ENCODE measurements around the gene MYH11. TPM values are rescaled to one million over a fixed set of nuclear protein-coding genes. Genes with fewer than 3 reads are reported as not detected.
"Not testable (repeated sequence)": the region's sequence is repeated elsewhere in the genome, so short reads cannot be mapped to it uniquely, and the experiment has no call there.

The MYH11 gene
- total RNA-seq, 2 experiments from 2014 or later = not detected

DNA sequence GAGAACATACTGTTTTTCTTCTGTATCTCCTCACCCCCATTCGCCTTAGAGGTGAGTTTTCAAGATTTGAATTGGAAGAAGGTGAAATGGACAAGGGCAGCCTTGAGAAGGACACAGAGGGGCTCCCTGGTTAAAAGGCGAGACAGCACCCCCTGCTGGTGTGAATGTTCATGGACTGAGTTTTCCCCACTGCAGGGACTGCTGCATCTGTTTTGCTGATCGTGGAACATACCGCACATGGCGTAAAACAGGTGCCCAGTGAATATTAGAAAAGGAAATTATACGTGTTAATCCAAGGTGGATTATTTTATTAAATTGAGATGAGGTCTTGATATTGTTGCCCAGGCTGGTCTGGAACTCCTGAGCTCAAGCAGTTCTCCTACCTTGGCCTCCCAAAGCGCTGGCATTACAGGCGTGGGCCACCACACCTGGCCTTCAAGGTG is 152.3 kb downstream of the MYH11 start:
- ChIA-PET CTCF (interaction anchor here (0.6 to 1.4 kb wide), 2 partner anchors 13 to 269 kb away, joined by 4 read pairs; no protein-coding TSS in a partner anchor), POLR2A (no interaction called here)

DNA sequence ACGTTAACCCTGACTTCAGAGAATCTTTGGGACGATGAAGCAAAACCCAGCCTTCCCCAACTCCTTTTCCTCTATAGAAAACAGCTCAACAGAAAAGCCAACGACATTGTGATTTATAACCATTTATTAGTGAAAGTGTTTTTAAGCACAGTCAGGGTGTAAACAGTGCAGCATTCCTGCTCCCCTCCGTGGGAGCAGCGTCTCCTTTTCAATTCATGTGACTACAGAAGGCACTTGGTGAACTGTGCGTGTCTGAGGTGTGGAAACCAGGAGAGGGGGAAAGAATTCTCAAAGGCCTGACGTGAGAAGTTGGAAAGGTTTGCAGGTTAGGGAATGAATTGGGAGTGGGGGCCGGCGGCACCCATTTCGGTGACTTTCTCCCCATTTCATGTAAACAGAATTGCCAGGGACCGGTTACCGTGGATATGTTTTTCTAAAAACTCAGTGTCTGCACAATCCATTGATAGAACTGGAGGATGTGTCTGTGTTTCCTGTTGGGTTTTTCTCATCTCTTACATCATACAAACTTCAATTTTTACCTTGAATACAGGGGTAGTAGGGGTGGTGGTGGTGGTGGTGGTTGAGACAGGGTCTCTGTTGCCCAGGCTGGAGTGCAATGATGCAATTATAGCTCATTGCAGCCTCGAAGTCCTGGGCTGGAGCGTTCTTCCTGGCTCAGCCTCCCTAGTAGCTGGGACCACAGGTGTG is 153.6 kb downstream of the MYH11 start:
- ChIA-PET CTCF (interaction anchor here (0.6 kb wide), 1 partner anchor 117 kb away, joined by 4 read pairs; no protein-coding TSS in a partner anchor), POLR2A (no interaction called here)

DNA sequence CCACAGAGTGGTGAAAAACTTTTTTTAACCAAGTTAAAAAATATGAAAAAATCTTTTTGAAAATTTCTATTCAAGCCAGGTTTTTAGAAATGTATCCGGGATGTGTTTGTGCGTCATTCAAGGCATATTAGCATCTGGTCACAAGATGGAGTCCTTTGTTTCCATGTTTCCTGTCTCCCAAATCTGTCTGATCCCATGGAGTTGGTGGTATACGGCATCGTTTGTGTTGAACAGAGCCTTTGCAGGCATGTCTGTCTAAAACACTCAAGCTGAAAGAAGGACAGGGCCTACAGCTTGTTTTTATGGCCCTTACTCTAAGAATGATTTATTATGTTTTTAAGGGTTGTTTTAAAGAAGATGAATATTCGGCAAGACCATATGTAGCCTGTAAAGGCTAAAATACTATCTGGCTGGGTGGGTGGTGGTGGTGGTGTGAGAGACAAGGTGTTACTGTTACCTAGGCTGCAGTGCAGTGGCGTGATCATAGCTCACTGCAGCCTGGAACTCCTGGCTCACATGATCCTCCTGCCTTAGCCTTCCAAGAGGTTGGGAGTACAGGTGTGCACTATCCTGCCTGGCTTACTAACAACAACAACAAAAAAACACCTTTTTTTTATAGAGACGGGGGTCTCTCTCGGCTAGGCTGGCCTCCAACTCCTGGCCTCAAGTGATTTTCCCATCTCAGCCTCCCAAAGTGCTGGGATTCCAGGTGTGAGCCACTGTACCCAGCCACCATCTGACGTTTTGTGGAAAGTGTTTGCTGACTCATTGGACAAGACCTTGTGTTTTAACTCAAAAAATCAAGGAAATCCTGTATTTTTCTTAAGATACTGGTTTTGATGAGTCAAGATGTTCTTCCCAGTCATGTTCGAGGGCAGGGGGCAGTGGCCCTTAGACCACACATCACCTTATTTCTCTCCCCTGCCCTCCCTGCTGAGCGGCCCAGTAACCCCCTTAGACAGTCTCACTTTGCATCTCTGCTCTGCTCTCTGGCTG is 154.6 kb downstream of the MYH11 start:
- CTCF ChIA-PET = interaction anchor here (0.6 kb wide), 1 partner anchor 118 kb away, joined by 4 read pairs; no protein-coding TSS in a partner anchor
- POLR2A ChIA-PET = no interaction called here

DNA sequence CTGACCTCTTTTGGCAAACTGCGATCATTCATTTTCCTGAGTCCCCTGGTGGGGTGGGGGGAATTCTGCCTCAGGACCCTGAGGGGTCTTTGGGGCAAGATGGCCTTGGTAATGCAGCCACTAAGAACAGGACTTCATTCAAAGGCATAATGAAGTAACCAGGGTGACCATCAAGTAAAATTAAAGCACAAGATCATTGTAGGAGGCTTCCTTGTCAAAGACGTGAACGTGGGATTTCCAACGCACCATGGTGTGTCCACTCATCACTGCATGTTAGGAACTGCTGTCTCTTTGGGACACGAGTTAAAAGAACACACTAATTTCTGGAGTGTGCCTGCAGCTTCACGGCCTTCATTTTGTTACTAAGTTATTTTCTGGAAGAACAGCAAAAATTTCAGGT is 155.5 kb downstream of the MYH11 start:
- POLR2A ChIA-PET = no interaction called here
- CTCF ChIA-PET = no interaction called here

DNA sequence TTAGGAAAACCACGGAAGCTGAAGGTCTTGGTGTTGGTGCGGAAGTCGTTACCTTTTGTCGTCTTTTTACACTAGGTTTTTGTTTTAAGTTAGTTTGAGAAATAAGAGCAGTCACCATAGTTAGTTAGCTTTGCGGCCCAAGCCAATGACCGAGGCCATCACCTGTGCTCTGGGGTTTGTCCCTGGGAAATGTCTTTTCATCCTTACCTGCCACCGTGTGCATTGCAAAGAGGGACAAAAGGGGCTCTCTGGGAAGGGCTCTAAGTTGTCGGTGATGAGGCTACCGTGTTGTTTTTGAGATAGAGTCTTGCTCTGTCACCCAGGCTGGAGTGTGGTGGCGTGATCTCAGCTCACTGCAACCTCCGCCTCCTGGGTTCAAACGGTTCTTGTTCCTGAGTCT is 157.0 kb downstream of the MYH11 start:
- ChIA-PET POLR2A (no interaction called here), CTCF (no interaction called here)

DNA sequence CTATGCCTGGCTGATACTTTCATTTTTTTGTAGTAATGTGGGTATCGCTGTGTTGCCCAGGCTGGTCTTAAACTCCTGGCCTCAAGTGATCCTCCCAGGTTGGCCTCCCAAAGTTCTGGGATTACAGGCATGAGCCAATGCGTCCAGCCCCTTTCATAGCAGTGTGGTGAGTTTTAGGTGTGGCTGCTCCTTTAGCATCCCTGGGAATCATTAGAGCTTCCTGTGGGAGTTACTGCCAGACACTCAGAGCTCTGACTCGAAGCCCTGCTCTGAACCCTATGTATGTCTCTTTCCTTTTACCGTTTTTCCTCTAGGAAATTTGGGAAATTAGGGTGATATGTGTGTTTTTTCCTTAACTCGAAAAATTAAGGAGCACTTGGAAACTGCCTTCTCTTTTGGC is 162.3 kb downstream of the MYH11 start:
- POLR2A ChIA-PET = no interaction called here
- CTCF ChIA-PET = no interaction called here

GRCh38 chr16:15692508-15692907 is 164.3 kb downstream of the MYH11 start:
- POLR2A ChIA-PET = not testable (repeated sequence)

GRCh38 chr16:15691046-15691445 is 165.8 kb downstream of the MYH11 start:
- ChIA-PET CTCF (interaction anchor here (1.4 kb wide), 1 partner anchor 14 kb away, joined by 4 read pairs; no protein-coding TSS in a partner anchor), POLR2A (no interaction called here)

More at GRCh38 chr16:15692508-15692907, 164.3 kb downstream of the MYH11 start:
- CTCF ChIA-PET = not testable (repeated sequence)

- ChIA-PET POLR2A (interaction anchor here (0.6 kb wide), 1 partner anchor 419 kb away, joined by 5 read pairs; no protein-coding TSS in a partner anchor), CTCF (no interaction called here)
These were observed 166.5 kb downstream of the MYH11 start for GRCh38 chr16:15690296-15690695.

- ChIA-PET CTCF (no interaction called here), POLR2A (no interaction called here)
These were observed 167.5 kb downstream of the MYH11 start for GRCh38 chr16:15689290-15689689.

DNA sequence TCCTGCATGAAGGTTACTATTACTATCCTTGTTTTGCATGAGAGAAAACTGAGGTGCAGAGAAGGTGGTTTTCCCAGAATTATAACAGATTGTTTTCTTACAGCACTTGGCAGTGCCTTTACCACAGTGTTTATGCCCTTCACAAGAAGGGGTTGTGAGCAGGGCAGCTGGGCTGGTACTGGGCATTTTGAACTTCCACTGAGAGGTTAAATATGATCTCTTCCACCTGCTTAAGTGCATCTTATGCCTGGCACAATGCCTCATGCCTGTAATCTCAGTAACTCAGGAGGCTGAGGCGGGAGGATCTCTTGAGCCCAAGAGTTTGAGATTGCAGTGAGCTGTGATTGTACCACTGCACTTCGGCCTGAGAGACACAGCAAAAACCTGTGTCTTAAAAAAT is 170.5 kb downstream of the MYH11 start:
- ChIA-PET POLR2A (no interaction called here), CTCF (no interaction called here)

GRCh38 chr16:15682105-15682570 is 174.7 kb downstream of the MYH11 start:
- CTCF ChIA-PET = interaction anchor here (0.8 kb wide), 1 partner anchor 16 kb away, joined by 3 read pairs; no protein-coding TSS in a partner anchor
- POLR2A ChIA-PET = no interaction called here

- POLR2A ChIA-PET = no interaction called here
- CTCF ChIA-PET = no interaction called here
These were observed 179.4 kb downstream of the MYH11 start for GRCh38 chr16:15677447-15677846.

GRCh38 chr16:15676506-15676905 is 180.3 kb downstream of the MYH11 start:
- CTCF ChIA-PET = interaction anchor here (0.6 kb wide), 1 partner anchor 26 kb away, joined by 5 read pairs; no protein-coding TSS in a partner anchor
- POLR2A ChIA-PET = interaction anchor here (0.6 kb wide), 1 partner anchor 1022 kb away, joined by 5 read pairs; no protein-coding TSS in a partner anchor

DNA sequence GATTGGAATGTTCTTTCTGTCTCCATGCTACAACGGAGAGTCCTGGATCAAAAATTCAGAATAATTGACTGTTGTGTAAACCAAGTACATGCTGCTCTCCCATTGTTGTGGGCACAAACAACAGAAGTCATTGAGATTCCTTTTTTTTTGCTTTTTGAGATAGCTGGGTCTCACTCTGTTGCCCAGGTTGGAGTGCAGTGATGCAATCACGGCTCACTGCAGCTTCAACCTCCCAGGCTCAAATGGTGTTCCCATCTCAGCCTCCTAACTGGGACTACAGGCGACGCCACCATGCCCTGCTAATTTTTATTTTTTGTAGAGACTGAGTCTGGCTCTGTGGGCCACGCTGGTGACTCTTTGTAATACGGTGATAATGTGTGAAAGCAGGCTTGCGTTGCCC is 182.3 kb downstream of the MYH11 start:
- ChIA-PET CTCF (no interaction called here), POLR2A (no interaction called here)

DNA sequence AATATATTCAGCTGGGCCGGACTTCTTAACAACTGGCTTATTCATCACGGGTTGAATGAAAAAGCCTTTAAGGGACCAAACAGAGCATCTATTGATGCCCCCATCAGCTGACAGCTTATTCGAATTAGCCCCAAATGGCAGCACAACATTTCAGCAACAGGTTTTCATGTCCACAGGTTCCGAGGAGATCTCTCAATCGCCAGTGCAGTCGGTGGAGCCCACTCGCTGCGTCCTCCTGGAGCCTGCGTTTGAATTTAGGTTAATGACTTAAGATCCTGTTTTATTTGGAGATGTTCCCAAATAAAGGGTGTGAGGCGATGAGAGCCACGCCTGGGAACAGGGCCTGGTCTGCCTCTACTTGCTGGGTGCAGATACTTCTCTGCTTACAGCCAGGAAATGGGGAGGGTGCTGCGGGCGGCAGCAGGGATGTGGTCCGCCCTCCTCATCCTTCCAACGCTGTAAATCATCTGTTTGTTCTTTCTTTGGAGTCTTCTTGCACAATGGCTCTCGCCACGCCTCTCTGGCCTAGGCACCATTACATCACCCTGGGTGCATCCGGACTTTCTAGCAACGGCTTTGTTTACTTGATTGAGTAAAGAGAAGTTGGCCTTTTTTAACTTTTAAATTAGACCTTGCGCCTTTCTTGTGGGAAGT is 184.2 kb downstream of the MYH11 start:
- ChIA-PET CTCF (interaction anchor here (1.5 kb wide), 1 partner anchor 10 kb away, joined by 10 read pairs; no protein-coding TSS in a partner anchor), POLR2A (no interaction called here)

DNA sequence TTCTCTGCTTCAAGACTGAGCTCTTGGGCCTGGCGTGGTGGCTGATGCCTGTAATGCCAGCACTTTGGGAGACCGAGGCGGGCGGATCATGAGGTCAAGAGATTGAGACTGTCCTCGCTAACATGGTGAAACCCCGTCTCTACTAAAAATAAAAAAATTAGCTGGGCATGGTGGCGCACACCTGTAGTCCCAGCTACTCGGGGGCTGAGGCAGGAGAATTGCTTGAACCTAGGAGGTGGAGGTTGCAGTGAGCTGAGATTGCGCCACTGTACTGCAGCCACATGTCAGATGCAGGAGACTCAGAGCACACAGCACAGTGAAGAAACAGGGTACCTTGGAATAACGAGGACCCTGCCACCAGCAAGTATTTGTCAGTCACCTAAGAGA is 184.7 kb downstream of the MYH11 start:
- CTCF ChIA-PET = interaction anchor here (1.5 kb wide), 1 partner anchor 9 kb away, joined by 10 read pairs; no protein-coding TSS in a partner anchor
- POLR2A ChIA-PET = not testable (repeated sequence)

DNA sequence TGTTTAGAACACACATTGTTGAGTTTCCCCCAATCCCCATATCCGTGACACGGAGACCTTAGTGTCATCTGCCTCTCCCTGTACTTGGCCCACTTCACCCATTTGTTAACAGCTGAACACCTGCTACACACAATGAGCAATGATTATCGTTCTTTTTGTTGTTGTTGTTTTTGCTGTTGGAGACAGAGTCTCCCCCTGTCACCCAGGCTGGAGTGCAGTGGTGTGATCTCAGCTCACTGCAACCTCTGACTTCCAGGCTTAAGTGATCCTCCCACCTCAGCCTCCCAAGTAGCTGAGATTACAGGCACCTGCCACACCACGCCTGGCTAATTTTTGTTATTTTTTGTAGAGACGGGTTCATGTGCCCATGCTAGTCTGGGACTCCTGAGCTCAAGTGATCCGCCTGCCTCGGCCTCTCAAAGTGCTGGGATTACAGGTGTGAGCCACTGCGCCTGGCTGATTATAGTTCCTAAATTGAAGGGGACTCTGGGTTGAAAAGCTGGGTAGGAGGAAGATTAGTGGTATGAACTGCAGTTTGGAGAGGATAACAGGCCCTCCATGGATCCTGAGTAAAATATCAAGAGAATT is 185.2 kb downstream of the MYH11 start:
- ChIA-PET CTCF (interaction anchor here (1.5 kb wide), 1 partner anchor 9 kb away, joined by 10 read pairs; no protein-coding TSS in a partner anchor), POLR2A (no interaction called here)

DNA sequence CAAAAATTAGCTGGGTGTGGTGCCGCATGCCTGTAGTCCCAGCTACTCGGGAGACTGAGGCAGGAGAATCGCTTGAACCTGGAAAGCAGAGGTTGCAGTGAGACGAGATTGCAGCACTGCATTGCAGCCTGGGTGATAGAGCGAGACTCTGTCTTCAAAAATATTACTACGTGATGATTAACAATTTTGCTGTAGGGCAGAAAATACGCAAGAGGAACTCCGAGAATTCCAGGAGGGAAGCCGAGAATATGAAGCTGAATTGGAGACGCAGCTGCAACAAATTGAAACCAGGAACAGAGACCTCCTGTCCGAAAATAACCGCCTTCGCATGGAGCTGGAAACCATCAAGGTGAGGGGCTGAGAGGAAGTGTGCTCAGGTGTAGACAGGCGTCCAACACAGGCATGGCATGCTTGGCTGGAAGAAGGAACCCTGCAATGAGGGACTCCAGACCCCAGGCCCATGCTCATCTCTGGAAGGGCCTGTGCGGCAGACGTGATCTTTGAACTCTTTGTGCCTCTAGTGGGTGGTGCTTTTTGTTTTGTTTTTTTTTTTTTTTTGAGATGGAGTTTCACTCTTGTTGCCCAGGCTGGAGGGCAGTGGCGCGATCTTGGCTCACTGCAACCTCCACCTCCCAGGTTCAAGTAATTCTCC is 189.6 kb downstream of the MYH11 start:
- ChIA-PET POLR2A (interaction anchor here (0.6 kb wide), 2 partner anchors 16 to 191 kb away, joined by 3 to 7 read pairs; no protein-coding TSS in a partner anchor), CTCF (no interaction called here)
